ENCODE data around the gene DISC1.

DNA sequence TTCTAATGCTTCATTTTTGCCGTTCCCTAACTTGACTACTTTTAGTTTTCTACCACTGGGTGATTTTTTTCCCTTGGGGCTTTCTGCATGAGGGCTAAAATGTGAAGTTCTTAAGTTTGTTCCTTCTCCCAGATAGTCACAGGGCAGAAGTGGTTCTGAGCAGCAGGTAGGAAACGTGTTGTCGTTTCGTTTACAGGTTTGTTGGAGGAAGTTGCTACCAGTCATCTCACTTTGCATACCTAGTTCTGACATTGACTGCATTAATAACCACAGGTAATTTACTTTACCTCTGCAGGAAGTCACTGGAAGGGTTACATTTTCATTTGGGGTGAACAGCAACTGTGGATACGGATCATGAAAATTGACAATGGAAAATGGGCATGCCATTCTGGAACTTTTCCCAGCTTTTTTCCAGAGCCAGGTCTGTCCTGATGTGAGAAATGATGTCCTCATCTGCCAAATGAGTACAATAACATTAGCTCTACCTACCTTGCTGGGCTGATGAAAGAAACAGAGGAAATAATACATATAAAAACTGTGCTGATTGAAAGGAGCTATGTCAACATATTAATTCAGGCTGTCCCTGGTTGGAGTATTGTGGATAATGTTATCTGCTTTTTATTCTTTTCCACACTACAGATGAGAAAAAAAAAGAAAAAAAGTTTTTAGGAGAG lies 94.2 kb downstream of the DISC1 start:
- no peak for TF ChIP-seq CTCF (IDR thresholded peaks at IDR 0.05)
- no peak for TF ChIP-seq POLR2A (IDR thresholded peaks at IDR 0.05)
